GM21526 (cell line): ENCODE measurements around the gene HOXB6.

Experiments
- ATAC-seq: cut with Tn5 transposase; IDR thresholded peaks from one replicate; pipeline ENCODE4 v1.9.1; 2021; ENCODE audit warnings: moderate library complexity; ENCODE audit not compliant: unreplicated experiment, low FRiP score

The HOXB6 gene

DNA sequence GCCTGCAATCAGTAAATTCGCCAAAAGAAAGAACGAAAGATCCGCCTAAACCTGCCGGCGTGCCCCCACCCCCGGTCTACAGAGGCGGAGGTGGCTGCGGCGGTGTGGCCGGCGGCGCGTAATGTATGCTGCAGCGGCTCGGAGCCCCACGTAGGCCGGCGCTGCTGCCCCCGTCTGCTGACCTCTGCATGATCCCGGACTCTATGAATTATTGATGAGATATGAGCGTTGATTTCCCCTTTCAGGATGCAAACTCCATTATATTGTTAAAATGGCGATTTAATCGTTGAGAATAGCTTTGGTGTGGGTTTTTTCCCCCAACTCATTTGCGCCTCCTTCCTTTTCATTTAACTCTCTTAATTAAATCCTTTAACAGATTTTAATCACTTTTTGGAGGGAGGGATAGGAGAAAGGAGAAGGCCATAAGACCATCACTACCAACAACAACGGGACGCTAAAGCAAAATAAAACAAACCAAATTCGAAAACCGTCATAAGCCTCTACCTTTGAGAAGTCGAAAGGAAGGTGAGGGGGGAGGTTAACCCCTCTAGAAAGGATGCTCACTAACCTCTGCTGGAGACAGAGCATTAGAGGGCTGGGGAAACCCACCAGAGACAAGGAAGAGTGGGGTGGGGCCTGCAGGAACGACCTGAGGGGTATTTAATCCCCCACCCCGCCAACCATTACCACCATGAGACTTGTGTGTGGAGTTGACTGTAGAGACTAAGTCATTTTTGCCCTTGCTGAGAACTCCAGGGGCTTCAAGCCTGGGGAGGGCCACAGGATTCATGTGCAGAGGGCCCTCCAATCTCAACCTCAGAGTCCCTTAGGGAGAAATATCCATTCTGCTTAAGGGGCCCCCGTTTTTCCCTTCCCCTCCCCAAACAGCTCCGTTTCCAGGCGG, 18.2 kb downstream of the HOXB6 start:
- ATAC-seq, result no peak

- no peak for ATAC-seq
These were observed 20.5 kb downstream of the HOXB6 start for GRCh38 chr17:48584223-48584741.

- ATAC-seq, result no peak
These were observed 21.0 kb downstream of the HOXB6 start for GRCh38 chr17:48583708-48584222.

DNA sequence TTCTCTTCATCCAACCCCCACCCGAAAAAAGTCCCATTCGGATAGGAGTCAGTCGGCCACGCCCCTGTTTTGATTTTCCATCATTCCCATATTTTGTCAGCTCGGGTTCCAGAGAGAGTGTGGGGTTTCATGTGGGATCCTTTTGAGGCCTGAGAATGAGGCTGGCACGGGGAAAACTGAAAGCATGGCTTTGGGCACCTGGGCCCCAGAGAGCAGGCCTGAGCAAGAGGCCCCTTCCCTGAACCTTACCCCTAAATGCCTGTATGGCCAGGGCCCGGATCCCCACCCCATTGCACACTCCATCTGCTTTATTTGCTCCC, 22.1 kb downstream of the HOXB6 start:
- ATAC-seq, result no peak

DNA sequence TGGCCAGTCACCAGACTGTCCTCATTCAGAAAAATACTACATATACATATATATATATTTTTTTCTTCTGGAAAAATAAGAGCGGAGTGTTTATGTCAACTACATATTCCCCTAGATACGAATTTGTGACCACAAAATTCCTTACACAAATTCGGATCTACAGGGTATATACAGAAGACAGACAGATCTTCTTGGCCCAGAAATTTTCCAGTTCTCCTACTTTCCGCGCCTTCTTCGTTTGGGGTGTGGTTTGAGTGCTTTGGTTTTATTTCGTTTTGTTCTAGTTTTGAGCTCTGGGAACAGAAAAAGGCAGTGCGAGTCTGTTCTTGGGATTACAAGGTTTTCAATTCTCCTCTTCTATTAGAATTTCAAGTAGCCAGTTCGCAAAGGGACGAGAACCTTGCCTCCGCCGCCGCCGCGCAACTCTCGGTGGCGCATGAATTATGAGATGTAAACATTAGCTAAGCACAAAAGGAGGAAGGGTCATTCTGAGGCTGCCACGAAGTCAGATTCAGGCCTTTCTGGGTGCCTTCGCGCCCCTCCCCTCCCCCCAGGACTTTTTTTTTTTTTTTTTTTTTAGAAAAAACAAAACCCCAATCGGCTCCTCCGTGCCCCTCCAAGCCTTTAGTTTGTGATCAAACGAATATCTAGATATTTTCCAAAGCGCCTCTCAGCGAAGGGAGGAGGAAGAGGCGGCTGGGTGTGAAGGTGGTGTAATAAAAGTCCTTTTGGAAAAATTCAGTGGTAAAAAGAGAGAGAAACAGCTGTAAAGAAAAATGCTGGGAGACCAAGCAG, 24.8 kb downstream of the HOXB6 start:
- no peak for ATAC-seq

GRCh38 chr17:48579471-48579759, 25.4 kb downstream of the HOXB6 start:
- ATAC-seq, result no peak

GRCh38 chr17:48578616-48579470, 25.9 kb downstream of the HOXB6 start:
- ATAC-seq, result no peak

DNA sequence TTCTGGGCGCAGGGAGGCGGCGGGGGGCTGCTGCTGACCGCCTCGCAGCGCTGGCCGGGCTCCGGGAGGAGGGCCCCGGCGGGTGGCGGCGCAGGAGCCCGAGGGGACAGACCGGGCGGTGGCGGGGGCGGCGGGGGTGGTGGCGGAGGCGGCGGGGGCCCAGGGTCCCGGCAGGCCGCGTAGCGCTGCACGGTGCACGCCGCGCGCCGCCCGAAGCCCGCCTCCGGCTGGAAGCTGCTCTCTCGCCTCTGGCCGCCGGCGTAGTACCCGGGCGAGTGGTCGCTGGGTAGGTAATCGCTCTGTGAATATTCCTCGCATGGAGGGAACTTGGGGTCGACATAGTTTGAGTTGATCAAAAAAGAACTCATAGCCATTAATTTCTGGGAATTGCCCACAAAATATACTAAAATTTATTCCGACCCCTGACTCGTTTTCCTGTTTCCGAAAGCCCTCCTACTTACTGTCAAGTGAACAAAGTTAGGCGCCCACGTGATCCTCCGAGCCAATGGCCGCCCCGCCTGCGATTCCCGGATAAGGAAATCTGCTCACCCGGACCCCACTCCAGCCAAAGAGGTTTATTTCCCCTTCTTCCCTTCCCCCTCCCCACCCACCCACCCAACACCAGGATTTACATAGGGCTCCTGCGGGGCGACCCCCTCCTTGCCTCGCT, 26.7 kb downstream of the HOXB6 start, which contains the start of gene HOXB4:
HOXB4 (minus strand) TSS at position 405 of the 670 bp plus-strand sequence; CDS start at position 374, 31 bp downstream.
- ATAC-seq, result no peak

DNA sequence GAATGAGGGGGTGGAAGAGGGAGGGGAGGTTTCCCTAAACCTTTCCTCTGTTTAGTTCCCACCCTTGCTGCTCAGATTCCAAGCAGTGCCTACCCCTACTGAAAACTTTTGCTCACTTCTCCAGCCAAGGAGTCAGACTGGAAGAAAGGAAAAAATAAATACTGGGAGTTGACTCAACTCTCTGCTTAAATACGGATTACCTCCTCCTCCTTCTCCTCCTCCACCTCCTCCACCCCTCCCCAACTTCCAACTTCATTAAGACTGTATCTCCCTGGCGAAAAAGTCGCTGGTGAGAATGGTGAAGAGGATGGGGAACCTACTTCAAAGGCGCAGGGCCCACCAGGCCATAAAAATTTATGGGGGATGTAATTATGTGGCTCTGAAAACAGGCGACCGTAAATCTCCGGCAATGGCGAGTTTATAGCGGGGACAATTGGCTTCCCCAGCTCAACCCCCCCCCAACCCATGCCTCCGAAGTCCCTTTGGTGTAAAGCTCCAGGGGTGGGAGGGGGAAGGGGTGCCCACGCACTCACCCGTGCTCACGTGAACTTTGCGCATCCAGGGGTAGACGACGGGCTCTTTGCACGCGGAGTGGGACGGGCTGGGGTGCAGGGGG, 27.3 kb downstream of the HOXB6 start:
- no peak for ATAC-seq

DNA sequence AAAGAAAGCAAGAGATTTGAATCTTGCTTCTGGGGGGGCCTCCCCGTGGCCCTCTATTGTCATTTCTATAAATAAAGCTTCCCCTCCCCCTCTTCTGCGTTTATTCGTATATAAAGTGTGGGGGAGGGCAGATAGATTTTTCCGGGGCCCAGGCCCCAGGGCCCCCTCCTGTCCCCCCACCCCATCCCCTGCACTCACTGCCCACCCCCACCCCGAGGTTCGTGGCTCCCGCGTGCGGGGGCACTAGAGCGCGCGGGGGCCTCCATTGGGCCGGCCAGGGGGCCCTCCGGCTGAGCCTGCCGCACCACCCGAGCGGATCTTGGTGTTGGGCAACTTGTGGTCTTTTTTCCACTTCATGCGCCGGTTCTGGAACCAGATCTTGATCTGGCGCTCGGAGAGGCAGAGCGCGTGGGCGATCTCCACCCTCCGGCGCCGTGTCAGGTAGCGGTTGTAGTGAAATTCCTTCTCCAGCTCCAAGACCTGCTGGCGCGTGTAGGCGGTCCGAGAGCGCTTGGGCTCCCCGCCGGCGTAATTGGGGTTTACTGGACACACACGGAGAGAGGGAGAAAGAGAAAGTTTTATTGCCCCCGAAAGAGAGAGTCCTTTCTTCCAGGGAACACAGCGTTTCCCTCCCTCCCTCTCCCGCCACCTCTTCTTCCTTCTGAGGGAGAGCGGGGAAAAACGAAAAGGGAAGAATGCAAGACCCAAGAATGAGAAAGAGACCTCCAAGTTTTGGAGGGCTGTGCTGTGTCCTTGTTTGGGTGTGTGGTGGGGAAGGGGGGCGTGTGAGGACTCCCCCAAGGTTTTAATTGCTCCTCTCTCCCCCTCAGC, 28.1 kb downstream of the HOXB6 start:
- ATAC-seq, result no peak

DNA sequence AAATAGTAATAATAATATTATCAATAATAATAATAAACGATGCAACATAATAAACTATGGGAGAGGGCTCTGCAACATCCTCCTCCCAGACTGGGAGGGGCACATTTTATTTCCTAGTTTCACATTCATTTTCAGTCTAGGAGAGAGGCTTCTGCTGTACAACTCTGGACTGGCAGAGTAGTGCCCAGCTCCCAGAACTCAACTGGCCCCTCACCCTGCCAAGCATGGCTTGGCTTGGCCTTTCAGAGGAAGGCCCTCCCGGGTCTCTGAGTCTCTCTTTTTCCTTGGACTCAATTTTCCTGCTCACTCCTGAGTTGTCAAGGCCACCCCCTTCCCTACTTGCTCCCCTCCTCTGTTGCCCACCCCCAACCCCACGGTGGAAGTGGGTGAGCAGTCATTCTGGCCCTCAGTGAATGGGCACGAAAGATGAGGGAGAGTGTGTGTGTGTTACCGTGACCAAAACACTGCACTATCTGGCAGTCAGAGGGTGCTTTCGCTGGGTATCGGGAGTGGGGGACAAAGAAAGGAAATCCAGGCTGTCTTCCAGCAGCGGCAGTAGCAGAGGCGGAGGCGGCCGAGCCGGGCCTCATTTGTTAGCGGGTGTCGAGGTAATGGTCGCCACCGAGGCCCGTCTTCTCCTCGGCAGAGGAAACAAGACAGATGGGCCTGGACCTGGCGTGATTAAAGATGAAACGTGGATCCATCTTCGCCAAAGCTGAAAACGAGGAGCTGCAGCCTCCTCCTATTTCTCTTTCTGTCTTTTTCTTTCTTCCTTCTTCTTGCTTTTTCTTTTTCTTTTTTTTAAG, 28.9 kb downstream of the HOXB6 start:
- ATAC-seq, result no peak

- ATAC-seq, result no peak
These were observed 29.7 kb downstream of the HOXB6 start for GRCh38 chr17:48575066-48575582.

- no peak for ATAC-seq
These were observed 30.2 kb downstream of the HOXB6 start for GRCh38 chr17:48574505-48575065.

DNA sequence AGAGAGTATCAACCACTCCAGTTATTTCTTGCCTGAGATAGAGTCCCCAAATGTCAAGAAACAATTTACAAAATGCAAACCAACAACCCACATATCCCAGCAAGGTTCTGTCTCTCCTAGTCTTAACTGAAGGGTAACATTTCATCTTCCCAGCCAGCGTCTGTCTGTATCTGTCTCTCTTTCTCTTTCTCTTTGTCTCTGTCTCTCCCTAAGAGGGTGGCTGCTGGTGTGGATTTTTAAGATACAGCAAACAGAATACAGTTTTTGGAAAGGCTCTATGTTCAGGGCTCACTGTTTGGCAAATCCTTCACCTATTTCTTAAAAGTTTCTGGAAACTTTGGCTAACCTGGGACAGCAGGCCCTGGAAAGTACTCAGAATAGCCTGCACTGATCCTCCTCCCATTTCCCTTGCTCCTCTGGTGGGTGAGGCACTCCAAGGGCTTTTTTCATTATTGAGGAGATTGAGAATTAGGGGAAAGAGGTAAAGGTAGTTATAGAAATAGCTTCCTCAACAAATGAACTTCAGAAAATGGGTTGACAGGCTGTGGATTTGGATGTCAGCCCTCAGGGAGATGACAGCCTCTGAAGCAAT, 32.9 kb downstream of the HOXB6 start:
- ATAC-seq, result no peak

GRCh38 chr17:48571024-48571818, 33.6 kb downstream of the HOXB6 start:
- no peak for ATAC-seq

DNA sequence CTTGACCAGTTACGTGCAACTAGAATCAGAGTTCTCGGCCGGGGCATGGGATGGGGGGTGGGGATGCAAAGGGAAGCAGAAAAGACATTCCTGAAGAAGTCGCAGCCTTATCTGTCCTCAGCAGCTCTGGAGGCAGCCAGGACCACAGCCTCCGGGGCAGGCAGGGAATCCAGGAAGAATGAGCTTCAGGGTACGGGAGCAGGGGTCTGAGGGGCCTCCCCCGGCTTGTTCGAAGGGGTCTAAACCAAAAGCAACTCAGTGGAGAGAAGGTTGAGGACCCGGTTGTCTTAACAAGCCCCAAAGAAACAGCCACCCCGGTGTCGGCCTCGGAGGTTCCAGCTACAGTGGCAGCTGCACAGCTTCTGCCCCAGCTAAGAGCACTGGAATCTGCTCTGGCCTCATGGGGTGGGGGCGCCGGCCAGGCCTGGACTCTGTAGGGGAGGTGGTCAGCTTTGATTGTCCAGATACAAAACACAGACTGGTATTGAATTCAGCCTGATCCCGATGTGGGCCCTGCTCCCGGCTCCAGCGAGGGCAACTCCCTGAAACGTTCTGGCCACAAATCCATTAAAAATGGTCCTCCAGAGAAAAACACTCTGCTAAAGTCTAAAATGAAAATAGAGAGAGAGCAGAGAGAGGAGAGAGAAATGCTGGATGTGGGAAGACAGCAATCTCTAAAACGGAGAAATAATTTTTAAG, 34.3 kb downstream of the HOXB6 start:
- no peak for ATAC-seq
